KG1 (cell line): ENCODE results near the gene TTC33.
"Not testable (repeated sequence)": the region's sequence is repeated elsewhere in the genome, so short reads cannot be mapped to it uniquely, and the experiment has no call there.

Experiments
- DNase-seq: peaks from one replicate; lab custom pipeline; 2025; lab: John Stamatoyannopoulos, UW

Gene TTC33

GRCh38 chr5:40570408-40571129, 185.2 kb downstream of the TTC33 start:
- DNase-seq: no peak

- DNase-seq: no peak
Observed at GRCh38 chr5:40569546-40570270, 186.1 kb downstream of the TTC33 start.

- DNase-seq: no peak
Observed at GRCh38 chr5:40568548-40568947, 187.2 kb downstream of the TTC33 start.

GRCh38 chr5:40563173-40563572, 192.6 kb downstream of the TTC33 start:
- DNase-seq: not testable (repeated sequence)

GRCh38 chr5:40560474-40561110, 195.2 kb downstream of the TTC33 start:
- DNase-seq: no peak

GRCh38 chr5:40559306-40559705, 196.5 kb downstream of the TTC33 start:
- no peak for DNase-seq

GRCh38 chr5:40557501-40557900, 198.3 kb downstream of the TTC33 start:
- no peak for DNase-seq

- no peak for DNase-seq
Observed at GRCh38 chr5:40556811-40557210, 198.9 kb downstream of the TTC33 start.

- DNase-seq: no peak
Observed at GRCh38 chr5:40555886-40556285, 199.9 kb downstream of the TTC33 start.

- DNase-seq: no peak
Observed at GRCh38 chr5:40554813-40555212, 200.9 kb downstream of the TTC33 start.

- DNase-seq: no peak
Observed at GRCh38 chr5:40554054-40554453, 201.7 kb downstream of the TTC33 start.

- no peak for DNase-seq
Observed at GRCh38 chr5:40552981-40553380, 202.8 kb downstream of the TTC33 start.

- no peak for DNase-seq
Observed at GRCh38 chr5:40551496-40552491, 204.0 kb downstream of the TTC33 start.

- DNase-seq: no peak
Observed at GRCh38 chr5:40550481-40550880, 205.3 kb downstream of the TTC33 start.

GRCh38 chr5:40549616-40550015, 206.1 kb downstream of the TTC33 start:
- no peak for DNase-seq

- no peak for DNase-seq
Observed at GRCh38 chr5:40547994-40548575, 207.7 kb downstream of the TTC33 start.

GRCh38 chr5:40547557-40547956, 208.2 kb downstream of the TTC33 start:
- no peak for DNase-seq

GRCh38 chr5:40540301-40540700, 215.5 kb downstream of the TTC33 start:
- DNase-seq: no peak

- no peak for DNase-seq
Observed at GRCh38 chr5:40524677-40525076, 231.1 kb downstream of the TTC33 start.

- DNase-seq: no peak
Observed at GRCh38 chr5:40521925-40522324, 233.8 kb downstream of the TTC33 start.

GRCh38 chr5:40521108-40521785, 234.5 kb downstream of the TTC33 start:
- no peak for DNase-seq
